ENCODE results near the gene LRRC14B. TPM values are rescaled to one million over a fixed set of nuclear protein-coding genes. Genes with fewer than 3 reads are reported as not detected.

LRRC14B gene
- total RNA-seq (not detected), polyA plus RNA-seq (ENCODE audit: insufficient read depth, low read depth, low replicate concordance) (not detected)
- long read RNA-seq, donor 1, result 0 reads
- long read RNA-seq, donor 2, result 0 reads
- long read RNA-seq, donor 3, result 0 reads
- long read RNA-seq, donor 4, result 0 reads
- long read RNA-seq, donor 5, result 0 reads
- long read RNA-seq, donor 6, partial matches to known transcripts, result 13 of 33 reads
- long read RNA-seq, donor 6, other reads (novel, unspliced or antisense), result 20 of 33 reads
- long read RNA-seq, donor 7, result 0 reads
- long read RNA-seq, donor 8, result 0 reads
- long read RNA-seq, donor 9, partial matches to known transcripts, result 0 of 1 reads
- long read RNA-seq, donor 9, other reads (novel, unspliced or antisense), result 0 of 1 reads
- long read RNA-seq, donor 10, result 0 reads

- Histone ChIP-seq H3K4me3 (ENCODE audit: low read length in 3 of 3) (peak within 1 kb of the TSS in 1 of 3 donors; percentile 14), H3K4me1 (ENCODE audit: control insufficient read depth in 2 of 3, insufficient read depth in 2 of 3, low read depth in 1 of 3, low read length in 3 of 3) (peaks cover 0 to 14% (median 3%) of the 10 kb centered on the region in 3 donors), H3K36me3 (ENCODE audit: control insufficient read depth in 2 of 3, insufficient read depth in 3 of 3, low read length in 3 of 3) (no peaks in the 10 kb centered on the region), H3K27me3 (ENCODE audit: control insufficient read depth, insufficient read depth, low read length) (no peaks in the 10 kb centered on the region), H3K9me3 (ENCODE audit: control insufficient read depth in 2 of 3, insufficient read depth in 1 of 3, low read length in 3 of 3) (no peaks in the 10 kb centered on the region), H3K9ac (ENCODE audit: low read length in 3 of 3) (no peak within 1 kb of the TSS), H3K27ac (ENCODE audit: low read depth in 2 of 2, low read length in 2 of 2) (no peak within 1 kb of the TSS)
- intact Hi-C loops (cut with DNase I), result no loop called here
- TF ChIP-seq, protein P1, sequence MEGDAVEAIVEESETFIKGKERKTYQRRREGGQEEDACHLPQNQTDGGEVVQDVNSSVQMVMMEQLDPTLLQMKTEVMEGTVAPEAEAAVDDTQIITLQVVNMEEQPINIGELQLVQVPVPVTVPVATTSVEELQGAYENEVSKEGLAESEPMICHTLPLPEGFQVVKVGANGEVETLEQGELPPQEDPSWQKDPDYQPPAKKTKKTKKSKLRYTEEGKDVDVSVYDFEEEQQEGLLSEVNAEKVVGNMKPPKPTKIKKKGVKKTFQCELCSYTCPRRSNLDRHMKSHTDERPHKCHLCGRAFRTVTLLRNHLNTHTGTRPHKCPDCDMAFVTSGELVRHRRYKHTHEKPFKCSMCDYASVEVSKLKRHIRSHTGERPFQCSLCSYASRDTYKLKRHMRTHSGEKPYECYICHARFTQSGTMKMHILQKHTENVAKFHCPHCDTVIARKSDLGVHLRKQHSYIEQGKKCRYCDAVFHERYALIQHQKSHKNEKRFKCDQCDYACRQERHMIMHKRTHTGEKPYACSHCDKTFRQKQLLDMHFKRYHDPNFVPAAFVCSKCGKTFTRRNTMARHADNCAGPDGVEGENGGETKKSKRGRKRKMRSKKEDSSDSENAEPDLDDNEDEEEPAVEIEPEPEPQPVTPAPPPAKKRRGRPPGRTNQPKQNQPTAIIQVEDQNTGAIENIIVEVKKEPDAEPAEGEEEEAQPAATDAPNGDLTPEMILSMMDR (IDR thresholded peaks at IDR 0.05; ENCODE audit: borderline replicate concordance, extremely low read depth, insufficient read depth), result no peak
- DNase-seq, result peak; percentile 69 to 83 (median 73)
- no peak for FAIRE-seq
Measured at GRCh38 chr5:191036-191948, at the start of gene LRRC14B. Gene LRRC14B (plus strand): TSS chr5:191495. CDS start chr5:191539, 44 bp downstream.

DNA sequence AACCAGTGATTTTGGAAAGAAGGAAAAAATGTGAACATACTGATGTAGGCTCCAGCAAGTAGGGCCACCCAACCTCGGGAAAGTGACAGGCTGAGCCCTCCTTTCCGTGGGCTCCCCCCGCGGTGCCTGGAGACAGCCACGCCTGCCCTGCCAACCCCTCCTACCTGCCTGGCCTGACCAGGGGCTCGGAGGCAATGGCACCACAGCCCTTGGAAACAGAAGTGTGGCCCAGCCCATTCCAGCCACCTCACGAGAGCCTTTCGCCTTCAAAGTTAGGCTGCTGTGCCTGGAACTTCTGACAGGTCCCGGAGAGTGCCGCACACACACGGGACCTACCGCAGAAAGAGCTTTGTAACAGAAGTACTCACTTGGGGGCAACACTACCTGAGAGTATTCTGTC lies 49.5 kb upstream of the LRRC14B start:
- intact Hi-C loops (cut with DNase I), result no loop called here
- no peaks in the 10 kb centered on the region for H3K27me3 ChIP-seq (ENCODE audit: control insufficient read depth, insufficient read depth, low read length)
- DNase-seq, result no peak
- no peak overlapping the region for H3K9ac ChIP-seq (ENCODE audit: low read length in 3 of 3)
- H3K36me3 ChIP-seq (ENCODE audit: control insufficient read depth in 2 of 3, insufficient read depth in 3 of 3, low read length in 3 of 3), result peaks cover 0 to 2% (median 0%) of the 10 kb centered on the region in 3 donors
- H3K4me1 ChIP-seq (ENCODE audit: control insufficient read depth in 2 of 3, insufficient read depth in 2 of 3, low read depth in 1 of 3, low read length in 3 of 3), result no peaks in the 10 kb centered on the region
- H3K9me3 ChIP-seq (ENCODE audit: control insufficient read depth in 2 of 3, insufficient read depth in 1 of 3, low read length in 3 of 3), result peaks cover 0 to 3% (median 0%) of the 10 kb centered on the region in 3 donors
- H3K4me3 ChIP-seq (ENCODE audit: low read length in 3 of 3), result no peak overlapping the region
- no peak overlapping the region for H3K27ac ChIP-seq (ENCODE audit: low read depth in 2 of 2, low read length in 2 of 2)
- FAIRE-seq, result no peak
- TF ChIP-seq, protein P1 (IDR thresholded peaks at IDR 0.05; ENCODE audit: borderline replicate concordance, extremely low read depth, insufficient read depth), result no peak

DNA sequence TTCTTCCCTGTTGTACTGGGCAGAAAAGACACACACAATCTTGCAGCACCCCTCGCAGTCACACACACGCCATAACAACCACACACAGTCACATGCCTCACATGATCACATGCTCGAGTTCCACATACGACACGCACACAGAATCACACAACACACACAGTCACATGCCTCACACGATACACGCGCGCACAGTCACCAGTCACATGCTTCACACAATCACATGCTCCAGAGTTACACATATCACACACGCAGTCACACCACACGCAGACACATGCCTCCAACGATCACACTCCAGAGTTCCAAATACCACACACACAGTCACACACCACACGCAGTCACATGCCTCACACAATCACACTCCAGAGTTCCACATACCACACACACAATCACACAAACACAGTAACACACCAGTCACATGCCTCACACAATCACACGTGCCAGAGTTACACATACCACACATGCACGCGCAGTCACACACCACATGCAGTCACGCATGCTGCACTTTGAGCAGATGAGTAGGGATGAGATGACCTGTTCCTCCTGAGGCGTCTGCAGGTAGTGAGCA lies 49.0 kb upstream of the LRRC14B start:
- Histone ChIP-seq H3K4me3 (ENCODE audit: low read length in 3 of 3) (no peak overlapping the region), H3K27ac (ENCODE audit: low read depth in 2 of 2, low read length in 2 of 2) (no peak overlapping the region), H3K9ac (ENCODE audit: low read length in 3 of 3) (no peak overlapping the region), H3K36me3 (ENCODE audit: control insufficient read depth in 2 of 3, insufficient read depth in 3 of 3, low read length in 3 of 3) (peaks cover 0 to 2% (median 0%) of the 10 kb centered on the region in 3 donors), H3K9me3 (ENCODE audit: control insufficient read depth in 2 of 3, insufficient read depth in 1 of 3, low read length in 3 of 3) (peaks cover 0 to 9% (median 1%) of the 10 kb centered on the region in 3 donors), H3K4me1 (ENCODE audit: control insufficient read depth in 2 of 3, insufficient read depth in 2 of 3, low read depth in 1 of 3, low read length in 3 of 3) (no peaks in the 10 kb centered on the region), H3K27me3 (ENCODE audit: control insufficient read depth, insufficient read depth, low read length) (no peaks in the 10 kb centered on the region)
- FAIRE-seq, result no peak
- TF ChIP-seq, protein P1 (IDR thresholded peaks at IDR 0.05; ENCODE audit: borderline replicate concordance, extremely low read depth, insufficient read depth), result no peak
- DNase-seq, result no peak
- intact Hi-C loops (cut with DNase I), result no loop called here

Measured in kidney (tissue), 22 donors.